PC-3 (cell line): ENCODE results near the gene STX2. TPM values are rescaled to one million over a fixed set of nuclear protein-coding genes. Genes with fewer than 3 reads are reported as not detected.
A peak's percentile ranks its signal among the peaks of the same experiment; 100 is the strongest.

Experiments used
- ATAC-seq: fragments of 200-7000 bp; cut with Tn5 transposase; 2 replicates; pipeline ENCODE4 v1.9.1; 2020; ENCODE audit warnings: mild to moderate bottlenecking, moderate library complexity
- BruUV-seq: library from RNA; stranded (reverse); fragments of 400-500 nt; replicated peaks from 2 replicates; lab custom pipeline; 2021; lab: Mats Ljungman, UMichigan
- CTCF ChIA-PET: fragments of 300-600 bp; sonication (Branson Sonifier 250); formaldehyde crosslinking; loops from one replicate; lab custom pipeline; 2022; ENCODE audit warnings: antibody characterized with exemption; lab: Charles Lee
- POLR2A ChIA-PET: fragments of 300-600 bp; sonication (Branson Sonifier 250); formaldehyde crosslinking; loops from one replicate; lab custom pipeline; 2022; ENCODE audit warnings: antibody characterized with exemption; ENCODE audit not compliant: unreplicated experiment; lab: Charles Lee
- DNase-seq: peaks from one replicate; pipeline ENCODE4 v3.0.0-alpha.2; 2015
- H2AFZ ChIP-seq: fragments of 300-600 bp; sonication (generic); 2 replicates; pipeline ENCODE4 v1.6.0; 2016; ENCODE audit warnings: antibody characterized with exemption, low read length
- H3F3A ChIP-seq: fragments of 300-600 bp; sonication (generic); one replicate; pipeline ENCODE4 v1.6.0; 2017; ENCODE audit warnings: antibody characterized with exemption, low read length, control low read depth, mild to moderate bottlenecking; ENCODE audit not compliant: unreplicated experiment
- H3K27ac ChIP-seq: fragments of 300-600 bp; sonication (generic); 2 replicates; pipeline ENCODE4 v1.5.1; 2016; ENCODE audit warnings: mild to moderate bottlenecking, low read length
- H3K27me3 ChIP-seq: fragments of 300-600 bp; sonication (generic); 2 replicates; pipeline ENCODE4 v1.6.1; 2016; ENCODE audit warnings: low read length, mixed read lengths
- H3K36me3 ChIP-seq: fragments of 300-600 bp; sonication (generic); 2 replicates; pipeline ENCODE4 v1.6.1; 2016; ENCODE audit warnings: low read depth, mixed run types, low read length, mixed read lengths
- H3K4me1 ChIP-seq: fragments of 300-600 bp; sonication (generic); 2 replicates; pipeline ENCODE4 v1.5.1; 2016; ENCODE audit warnings: low read length; ENCODE audit not compliant: insufficient read depth
- H3K4me2 ChIP-seq: fragments of 300-600 bp; sonication (generic); 2 replicates; pipeline ENCODE4 v1.6.0; 2016; ENCODE audit warnings: low read length
- H3K4me3 ChIP-seq: fragments of 300-600 bp; sonication (generic); 2 replicates; pipeline ENCODE4 v1.5.1; 2016; ENCODE audit warnings: mild to moderate bottlenecking, low read length, mixed read lengths
- H3K79me2 ChIP-seq: fragments of 300-600 bp; sonication (generic); 2 replicates; pipeline ENCODE4 v1.6.1; 2017; ENCODE audit warnings: low read length, mixed read lengths
- H3K9ac ChIP-seq: fragments of 300-600 bp; sonication (generic); 2 replicates; pipeline ENCODE4 v1.6.0; 2016; ENCODE audit warnings: mild to moderate bottlenecking, low read length
- H3K9me2 ChIP-seq: fragments of 300-600 bp; sonication (generic); replicated peaks from 2 replicates; pipeline ENCODE4 v1.6.1; 2016; ENCODE audit warnings: mixed run types, low read length, mixed read lengths
- H3K9me3 ChIP-seq: fragments of 300-600 bp; sonication (generic); 2 replicates; pipeline ENCODE4 v1.6.1; 2016; ENCODE audit warnings: low read length, mixed read lengths
- H4K20me1 ChIP-seq: fragments of 300-600 bp; sonication (generic); 2 replicates; pipeline ENCODE4 v1.6.1; 2016; ENCODE audit warnings: low read length, mixed read lengths
- CTCF ChIP-seq: fragments of 300-600 bp; sonication (generic); conservative IDR thresholded peaks from 2 replicates; pipeline ENCODE4 v1.5.1; 2017; ENCODE audit warnings: antibody characterized with exemption, low read depth, mild to moderate bottlenecking, low read length
- EZH2 ChIP-seq: fragments of 300-600 bp; sonication (generic); IDR thresholded peaks from one replicate; pipeline ENCODE4 v1.6.1; 2017; ENCODE audit warnings: antibody characterized with exemption, mild to moderate bottlenecking, low read length; ENCODE audit not compliant: unreplicated experiment
- EZH2phosphoT487 ChIP-seq: fragments of 300-600 bp; sonication (generic); IDR thresholded peaks from 2 replicates; pipeline ENCODE4 v1.6.1; 2018; ENCODE audit warnings: mild to moderate bottlenecking, antibody characterized with exemption, low read length, borderline replicate concordance
- intact Hi-C: fragments of 100-400 bp; cut with micrococcal nuclease; formaldehyde crosslinking; loops from 2 replicates; pipeline ENCODE4 v1.9.0; 2023
- total RNA-seq: library from RNA; depleted of rRNA; stranded (reverse); fragments of >200 nt; gene quantifications from 2 replicates; pipeline ENCODE4 v1.2.3, GENCODE V29; 2014

STX2 gene
- total RNA-seq, 1 experiment from 2014 or later: 18.2 TPM

GRCh38 chr12:130800312-130800711 is 38.7 kb downstream of the STX2 start:
- ChIA-PET POLR2A (no interaction called here), CTCF (no interaction called here)
- Histone ChIP-seq H3K9ac (no peak overlapping the region), H3K9me2 (no peaks in the 10 kb centered on the region), H3F3A (peaks cover 6% of the 10 kb centered on the region), H3K4me3 (no peak overlapping the region), H3K36me3 (no peaks in the 10 kb centered on the region), H2AFZ (no peak overlapping the region), H4K20me1 (no peaks in the 10 kb centered on the region), H3K79me2 (no peaks in the 10 kb centered on the region), H3K9me3 (no peaks in the 10 kb centered on the region), H3K27me3 (no peaks in the 10 kb centered on the region), H3K4me1 (peaks cover 13% of the 10 kb centered on the region), H3K4me2 (no peak overlapping the region), H3K27ac (no peak overlapping the region)
- intact Hi-C loops: no loop called here
- TF ChIP-seq EZH2: no peak
- TF ChIP-seq EZH2phosphoT487: no peak
- no peak for TF ChIP-seq CTCF
- no peak for ATAC-seq
- no peak for DNase-seq
- BruUV-seq: no TSS peak

- H3K36me3 ChIP-seq: no peaks in the 10 kb centered on the region
- H3K9ac ChIP-seq: no peak overlapping the region
- no TSS peak for BruUV-seq
- TF ChIP-seq EZH2phosphoT487 (no peak), CTCF (no peak), EZH2 (no peak)
- no peaks in the 10 kb centered on the region for H3K9me3 ChIP-seq
- peak overlapping the region; percentile 27 for H3K4me2 ChIP-seq
- no peaks in the 10 kb centered on the region for H3K79me2 ChIP-seq
- POLR2A ChIA-PET: no interaction called here
- H4K20me1 ChIP-seq: no peaks in the 10 kb centered on the region
- intact Hi-C loops: loop anchor here (1.0 kb wide), 1 partner anchor 23 kb away; no protein-coding TSS in a partner anchor
- CTCF ChIA-PET: no interaction called here
- H2AFZ ChIP-seq: no peak overlapping the region
- ATAC-seq (peak; percentile 95), DNase-seq (peak; percentile 86)
- H3K4me1 ChIP-seq: peaks cover 13% of the 10 kb centered on the region
- no peaks in the 10 kb centered on the region for H3K9me2 ChIP-seq
- H3F3A ChIP-seq: peaks cover 6% of the 10 kb centered on the region
- no peak overlapping the region for H3K4me3 ChIP-seq
- H3K27me3 ChIP-seq: no peaks in the 10 kb centered on the region
- H3K27ac ChIP-seq: no peak overlapping the region
These were observed 40.0 kb downstream of the STX2 start for GRCh38 chr12:130799051-130799450.

DNA sequence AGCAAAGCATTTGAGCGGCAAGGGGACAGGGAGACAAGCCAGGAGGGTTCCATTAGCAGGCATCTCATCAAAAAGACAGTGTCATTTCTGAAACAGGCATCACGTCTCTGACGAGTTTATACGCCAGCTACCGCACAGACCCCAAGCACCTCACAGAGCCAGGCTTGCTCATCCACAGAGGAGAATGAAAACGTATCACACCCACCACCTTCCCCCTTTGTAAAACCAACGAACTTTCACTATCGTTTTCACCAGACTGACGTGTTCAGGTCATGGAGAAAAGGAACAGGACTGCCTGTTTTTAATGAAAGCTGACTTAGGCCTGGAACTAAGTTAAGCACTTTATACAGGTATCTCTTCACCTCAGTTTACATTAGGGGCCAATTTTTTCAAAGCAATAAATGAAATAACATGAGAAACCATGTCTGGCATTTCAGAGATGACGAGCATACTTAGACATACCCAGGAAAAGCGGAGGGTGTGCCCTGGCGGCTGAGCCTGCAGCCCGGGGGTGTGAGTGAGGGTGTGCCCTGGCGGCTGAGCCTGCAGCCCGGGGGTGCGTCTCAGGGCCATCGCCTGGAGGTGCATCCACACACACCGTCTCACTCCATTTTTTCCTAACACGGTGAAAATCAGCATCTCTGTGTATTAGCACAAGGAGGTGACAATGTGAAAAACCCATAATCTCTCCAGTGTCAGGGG is 41.9 kb downstream of the STX2 start:
- DNase-seq (no peak), ATAC-seq (no peak)
- BruUV-seq: no TSS peak
- no peak overlapping the region for H3K4me2 ChIP-seq
- no peaks in the 10 kb centered on the region for H3K36me3 ChIP-seq
- H3K9me2 ChIP-seq: no peaks in the 10 kb centered on the region
- H3K4me3 ChIP-seq: no peak overlapping the region
- H3F3A ChIP-seq: peaks cover 6% of the 10 kb centered on the region
- ChIA-PET POLR2A (no interaction called here), CTCF (no interaction called here)
- no peak for TF ChIP-seq CTCF
- TF ChIP-seq EZH2: no peak
- no peak for TF ChIP-seq EZH2phosphoT487
- no peaks in the 10 kb centered on the region for H3K9me3 ChIP-seq
- intact Hi-C loops: no loop called here
- peaks cover 13% of the 10 kb centered on the region for H3K4me1 ChIP-seq
- H3K9ac ChIP-seq: no peak overlapping the region
- H3K27me3 ChIP-seq: no peaks in the 10 kb centered on the region
- no peaks in the 10 kb centered on the region for H4K20me1 ChIP-seq
- no peak overlapping the region for H2AFZ ChIP-seq
- H3K79me2 ChIP-seq: no peaks in the 10 kb centered on the region
- no peak overlapping the region for H3K27ac ChIP-seq
